B cell (primary cell): ENCODE measurements around the gene MED8. TPM values are rescaled to one million over a fixed set of nuclear protein-coding genes. Genes with fewer than 3 reads are reported as not detected.
A peak's percentile ranks its signal among the peaks of the same experiment; 100 is the strongest.

Experiments
- ATAC-seq: fragments of 200-7000 bp; cut with Tn5 transposase; one replicate; pipeline ENCODE4 v1.10.0; 2021; ENCODE audit warnings: low read depth, mild to moderate bottlenecking, moderate number of reproducible peaks, moderate library complexity
- CTCF ChIA-PET: fragments of 350-600 bp; sonication (Branson Sonifier 250); formaldehyde crosslinking; loops from one replicate; lab custom pipeline; 2021; ENCODE audit warnings: antibody characterized with exemption, inconsistent platforms; lab: Charles Lee
- POLR2A ChIA-PET: fragments of 350-600 bp; sonication (Branson Sonifier 250); formaldehyde crosslinking; loops from one replicate; lab custom pipeline; 2021; ENCODE audit warnings: antibody characterized with exemption; lab: Charles Lee
- DNase-seq: peaks from one replicate; pipeline ENCODE4 v3.0.0; 2013
- H2AFZ ChIP-seq: 2 replicates; pipeline ENCODE4 v1.6.1; 2012; ENCODE audit warnings: mild to moderate bottlenecking, low read depth, low read length; ENCODE audit not compliant: insufficient read depth, poor library complexity, severe bottlenecking
- H3K27ac ChIP-seq, 2 donors: 1 replicate in 1 of 2; 2 replicates in 1 of 2; pipeline ENCODE4 v1.5.1; 2012 to 2013; ENCODE audit warnings: low read length in 2 of 2, mild to moderate bottlenecking in 2 of 2, moderate library complexity in 1 of 2
- H3K27me3 ChIP-seq, 4 experiments: fragments of 200-600 bp in 1 of 4; sonication (generic) in 1 of 4; replicated peaks in 1 of 4; 1 replicate in 2 of 4; 2 replicates in 2 of 4; pipeline versions ENCODE4 v1.6.1 to v1.7.0; 2013 to 2016; ENCODE audit warnings: low read length in 3 of 4, mild to moderate bottlenecking in 2 of 4, mixed read lengths in 1 of 4, moderate library complexity in 1 of 4; ENCODE audit not compliant: insufficient read depth in 4 of 4, control insufficient read depth in 3 of 4; ENCODE audit errors: control extremely low read depth in 1 of 4
- H3K36me3 ChIP-seq, 2 experiments: replicated peaks in 1 of 2; 1 replicate in 1 of 2; 2 replicates in 1 of 2; pipeline versions ENCODE4 v1.6.1 to v1.7.1; 2013; ENCODE audit warnings: low read length in 1 of 2; ENCODE audit not compliant: insufficient read depth in 2 of 2, control insufficient read depth in 1 of 2; ENCODE audit errors: control extremely low read depth in 1 of 2, extremely low read depth in 1 of 2
- H3K4me1 ChIP-seq, 2 donors: fragments of 200-600 bp in 1 of 2; sonication (generic) in 1 of 2; 1 replicate in 1 of 2; 2 replicates in 1 of 2; pipeline versions ENCODE4 v1.5.1 to v1.6.1; 2013 to 2017; ENCODE audit warnings: low read length in 2 of 2; ENCODE audit not compliant: control insufficient read depth in 2 of 2, insufficient read depth in 2 of 2
- H3K4me2 ChIP-seq: replicated peaks from 2 replicates; pipeline ENCODE3; 2012; ENCODE audit warnings: mild to moderate bottlenecking, low read depth, low read length; ENCODE audit not compliant: poor library complexity, severe bottlenecking
- H3K4me3 ChIP-seq, 5 experiments: fragments of 200-600 bp in 1 of 5; sonication (generic) in 1 of 5; 1 replicate in 3 of 5; 2 replicates in 2 of 5; pipeline versions ENCODE4 v1.5.1 to v1.7.0; 2011 to 2016; ENCODE audit warnings: low read length in 4 of 5, mild to moderate bottlenecking in 4 of 5, low read depth in 2 of 5, control low read depth in 1 of 5, moderate library complexity in 1 of 5; ENCODE audit not compliant: insufficient read depth in 1 of 5; ENCODE audit errors: control extremely low read depth in 1 of 5, extremely low read depth in 1 of 5
- H3K79me2 ChIP-seq: fragments of 200-600 bp; sonication (generic); one replicate; pipeline ENCODE4 v1.6.0; 2016; ENCODE audit warnings: low read length; ENCODE audit not compliant: control insufficient read depth, insufficient read depth
- H3K9ac ChIP-seq: fragments of 200-600 bp; sonication (generic); 2 replicates; pipeline ENCODE4 v1.6.1; 2017; ENCODE audit warnings: mild to moderate bottlenecking, low read length, moderate library complexity
- H3K9me3 ChIP-seq, 3 donors: one replicate each; pipeline versions ENCODE4 v1.6.1 to v1.7.1; 2013; ENCODE audit warnings: low read length in 2 of 3; ENCODE audit not compliant: control insufficient read depth in 2 of 3, insufficient read depth in 1 of 3; ENCODE audit errors: control extremely low read depth in 1 of 3
- H4K20me1 ChIP-seq: 2 replicates; pipeline ENCODE4 v1.6.0; 2012; ENCODE audit warnings: mild to moderate bottlenecking, low read length; ENCODE audit not compliant: insufficient read depth, control insufficient read depth, poor library complexity, severe bottlenecking
- H3K27ac Mint-ChIP-seq: one replicate; pipeline ENCODE4 v1.8.0; 2021; ENCODE audit warnings: mixed read lengths
- H3K27me3 Mint-ChIP-seq: one replicate; pipeline ENCODE4 v1.8.0; 2021; ENCODE audit warnings: mixed read lengths
- H3K4me1 Mint-ChIP-seq: one replicate; pipeline ENCODE4 v1.8.0; 2021; ENCODE audit warnings: mixed read lengths
- H3K4me3 Mint-ChIP-seq: one replicate; pipeline ENCODE4 v1.8.0; 2021; ENCODE audit warnings: mixed read lengths
- H3K9me3 Mint-ChIP-seq: one replicate; pipeline ENCODE4 v1.8.0; 2022; ENCODE audit warnings: mixed read lengths; ENCODE audit not compliant: insufficient read depth
- EZH2 ChIP-seq: IDR thresholded peaks from 2 replicates; pipeline ENCODE4 v1.6.1; 2012; ENCODE audit warnings: borderline replicate concordance, low read depth, mild to moderate bottlenecking, moderate library complexity, low read length; ENCODE audit not compliant: insufficient read depth, poor library complexity, severe bottlenecking
- WGBS: methylation state at CpG from one replicate; pipeline ENCODE4 v1.1.5; 2013; ENCODE audit warnings: missing lambda C conversion rate; ENCODE audit not compliant: insufficient coverage; 5-methylcytosine and 5-hydroxymethylcytosine counted together
- intact Hi-C: fragments of 100-400 bp; cut with micrococcal nuclease; formaldehyde crosslinking; loops from one replicate; pipeline ENCODE4 v1.10.0; 2022
- polyA plus RNA-seq: library from polyadenylated mRNA; depleted of rRNA; stranded (reverse); fragments of >200 nt; gene quantifications from 2 replicates; pipeline ENCODE4 v1.2.3, GENCODE V29; 2012
- total RNA-seq, 2 donors: library from RNA; stranded (reverse); fragments of 120-200 nt in 1 of 2; gene quantifications; 1 replicate in 1 of 2; 2 replicates in 1 of 2; pipeline versions ENCODE4 v1.2.3 to v1.2.4, GENCODE V29; 2013 to 2022
- TF ChIP-seq, protein P1 (sequence below): fragments of 200-600 bp; IDR thresholded peaks from one replicate; pipeline ENCODE4 v1.8.0; 2022; ENCODE audit warnings: antibody characterized with exemption, mild to moderate bottlenecking

The MED8 gene
- total and polyA plus RNA-seq, 2 donors (not counting 1 experiment from before 2014, with no cell fraction given), result 12.0 to 30.0 TPM

DNA sequence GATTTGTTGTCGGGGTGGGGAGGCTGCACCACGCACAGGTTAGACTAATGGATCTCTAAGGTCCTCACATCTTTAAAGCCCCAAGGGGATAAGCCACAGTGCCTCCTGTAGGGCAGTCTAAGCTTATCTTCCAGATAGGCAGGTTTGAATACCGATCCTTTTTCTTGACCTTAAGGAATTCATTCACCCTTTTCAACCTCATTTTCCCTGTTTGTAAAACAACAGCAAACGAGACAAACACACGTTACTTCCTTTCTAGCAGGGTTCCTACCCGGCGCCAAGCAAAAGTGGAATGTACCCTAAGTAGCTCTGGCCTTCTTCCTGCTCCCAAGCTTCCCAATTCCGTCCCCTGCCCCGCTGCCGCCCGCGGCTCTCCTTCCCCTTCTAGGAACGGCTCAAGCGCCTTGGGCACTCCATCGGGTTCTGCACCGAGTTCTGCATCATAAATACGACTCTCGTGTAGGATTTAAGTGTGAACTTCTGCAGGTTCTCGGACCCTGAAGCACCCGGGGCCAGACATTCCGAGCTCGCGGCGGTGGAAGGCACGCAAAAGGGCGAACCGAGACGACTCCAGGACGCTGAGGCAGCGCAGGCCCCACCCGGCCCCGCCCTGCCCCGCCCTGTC is 31.4 kb downstream of the MED8 start:
- ATAC-seq (no peak), DNase-seq (no peak)
- H3K9ac ChIP-seq, result peak overlapping the region; percentile 76
- H3K9me3 ChIP-seq, result no peaks in the 10 kb centered on the region
- H3K27ac Mint-ChIP-seq, result peak overlapping the region; percentile 81
- ChIA-PET CTCF (interaction anchor here (0.7 to 2.5 kb wide), 9 partner anchors 8 to 131 kb away, joined by 3 to 12 read pairs (median 4); partner anchors contain the start of gene ELOVL1), POLR2A (interaction anchor here (0.6 to 3.5 kb wide), 7 partner anchors 9 to 186 kb away, joined by 3 to 34 read pairs (median 6); partner anchors contain the start of genes CFAP57, EBNA1BP2, ELOVL1 and MED8)
- peaks cover 9 to 15% of the 10 kb centered on the region in 2 donors for H3K4me1 ChIP-seq
- peak overlapping the region; percentile 48 to 79 for H3K27ac ChIP-seq
- H3K4me2 ChIP-seq, result peak overlapping the region; percentile 85
- H3K27me3 ChIP-seq, result no peaks in the 10 kb centered on the region
- intact Hi-C loops, result loop anchor here (1.0 to 5.0 kb wide), 7 partner anchors 9 to 701 kb away; partner anchors contain the start of genes ELOVL1, IPO13, MED8 and PPIH
- H3K4me1 Mint-ChIP-seq, result peaks cover 18% of the 10 kb centered on the region
- H3K27me3 Mint-ChIP-seq, result no peaks in the 10 kb centered on the region
- H3K79me2 ChIP-seq, result peaks cover 5% of the 10 kb centered on the region
- H3K36me3 ChIP-seq, result peaks cover 0 to 13% of the 10 kb centered on the region in 2 experiments
- H3K4me3 ChIP-seq, result peak overlapping the region; percentile 69 to 81 (median 73)
- no peak for TF ChIP-seq EZH2
- TF ChIP-seq, protein P1, sequence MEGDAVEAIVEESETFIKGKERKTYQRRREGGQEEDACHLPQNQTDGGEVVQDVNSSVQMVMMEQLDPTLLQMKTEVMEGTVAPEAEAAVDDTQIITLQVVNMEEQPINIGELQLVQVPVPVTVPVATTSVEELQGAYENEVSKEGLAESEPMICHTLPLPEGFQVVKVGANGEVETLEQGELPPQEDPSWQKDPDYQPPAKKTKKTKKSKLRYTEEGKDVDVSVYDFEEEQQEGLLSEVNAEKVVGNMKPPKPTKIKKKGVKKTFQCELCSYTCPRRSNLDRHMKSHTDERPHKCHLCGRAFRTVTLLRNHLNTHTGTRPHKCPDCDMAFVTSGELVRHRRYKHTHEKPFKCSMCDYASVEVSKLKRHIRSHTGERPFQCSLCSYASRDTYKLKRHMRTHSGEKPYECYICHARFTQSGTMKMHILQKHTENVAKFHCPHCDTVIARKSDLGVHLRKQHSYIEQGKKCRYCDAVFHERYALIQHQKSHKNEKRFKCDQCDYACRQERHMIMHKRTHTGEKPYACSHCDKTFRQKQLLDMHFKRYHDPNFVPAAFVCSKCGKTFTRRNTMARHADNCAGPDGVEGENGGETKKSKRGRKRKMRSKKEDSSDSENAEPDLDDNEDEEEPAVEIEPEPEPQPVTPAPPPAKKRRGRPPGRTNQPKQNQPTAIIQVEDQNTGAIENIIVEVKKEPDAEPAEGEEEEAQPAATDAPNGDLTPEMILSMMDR, result peak; percentile 24
- H3K4me3 Mint-ChIP-seq, result peak overlapping the region; percentile 89
- no peaks in the 10 kb centered on the region for H4K20me1 ChIP-seq
- H2AFZ ChIP-seq, result peak overlapping the region; percentile 94
- WGBS, result 1% methylated on average over 30 of the region's 33 CpGs
- H3K9me3 Mint-ChIP-seq, result no peaks in the 10 kb centered on the region

- WGBS, result 100% methylated on average over 2 of the region's 4 CpGs
- H4K20me1 ChIP-seq, result no peaks in the 10 kb centered on the region
- no peak overlapping the region for H2AFZ ChIP-seq
- H3K9me3 Mint-ChIP-seq, result no peaks in the 10 kb centered on the region
- TF ChIP-seq, protein P1, result no peak
- no peak for TF ChIP-seq EZH2
- H3K27ac ChIP-seq, result no peak overlapping the region
- H3K9me3 ChIP-seq, result no peaks in the 10 kb centered on the region
- H3K4me2 ChIP-seq, result no peak overlapping the region
- ATAC-seq, result no peak
- no peaks in the 10 kb centered on the region for H3K27me3 Mint-ChIP-seq
- peaks cover 9 to 15% of the 10 kb centered on the region in 2 donors for H3K4me1 ChIP-seq
- H3K27ac Mint-ChIP-seq, result no peak overlapping the region
- CTCF ChIA-PET, result interaction anchor here (1.4 to 2.5 kb wide), 2 partner anchors 11 to 57 kb away, joined by 6 to 12 read pairs; partner anchors contain the start of gene ELOVL1
- POLR2A ChIA-PET, result interaction anchor here (0.8 to 3.5 kb wide), 2 partner anchors 10 to 185 kb away, joined by 5 to 34 read pairs; partner anchors contain the start of genes CFAP57, EBNA1BP2 and ELOVL1
- H3K27me3 ChIP-seq, result no peaks in the 10 kb centered on the region
- H3K4me3 ChIP-seq, result no peak overlapping the region
- peaks cover 5% of the 10 kb centered on the region for H3K79me2 ChIP-seq
- no peak for DNase-seq
- peak overlapping the region; percentile 10 for H3K4me3 Mint-ChIP-seq
- intact Hi-C loops, result loop anchor here (5.0 kb wide), 2 partner anchors 510 to 700 kb away; partner anchors contain the start of genes PPIH and ZNF691
- H3K9ac ChIP-seq, result no peak overlapping the region
- peaks cover 18% of the 10 kb centered on the region for H3K4me1 Mint-ChIP-seq
- H3K36me3 ChIP-seq, result peaks cover 0 to 8% of the 10 kb centered on the region in 2 experiments
Measured at GRCh38 chr1:43357251-43357650, 32.3 kb downstream of the MED8 start.
